Measurements from ENCODE around the gene RALGAPB.
"Not testable (repeated sequence)": the region's sequence is repeated elsewhere in the genome, so short reads cannot be mapped to it uniquely, and the experiment has no call there.

Gene RALGAPB

GRCh38 chr20:38499366-38499765, 26.7 kb downstream of the RALGAPB start:
- no peak for DNase-seq

GRCh38 chr20:38501858-38502436, 29.3 kb downstream of the RALGAPB start:
- no peak for DNase-seq

DNA sequence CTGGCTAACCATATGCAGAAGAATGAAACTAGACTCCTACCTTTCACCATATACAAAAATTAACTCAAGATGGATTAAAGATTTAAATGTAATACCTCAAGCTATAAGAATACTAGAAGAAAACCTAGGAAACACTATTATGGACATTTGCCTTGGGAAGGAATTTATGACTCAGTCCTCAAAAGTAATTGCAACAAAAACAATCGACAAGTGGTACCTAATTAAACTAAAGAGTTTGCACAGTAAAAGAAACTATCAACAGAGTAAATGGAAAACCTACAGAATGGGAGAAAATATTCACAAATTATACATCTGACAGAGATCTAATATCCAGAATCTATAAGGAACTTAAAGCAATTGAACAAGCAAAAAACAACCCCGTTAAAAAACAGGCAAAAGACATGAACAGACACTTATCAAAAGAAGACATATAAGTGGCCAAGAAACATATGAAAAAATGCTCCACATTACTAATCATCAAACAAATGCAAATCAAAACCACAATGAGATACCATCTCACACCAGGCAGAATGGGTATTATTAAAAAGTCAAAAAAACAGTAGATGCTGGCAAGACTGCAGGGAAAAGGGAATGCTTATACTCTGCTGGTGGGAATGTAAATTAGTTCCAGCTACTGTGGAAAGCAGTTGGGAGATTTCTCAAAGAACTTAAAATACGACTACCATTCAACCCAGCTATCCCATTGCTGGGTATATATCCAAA, 31.9 kb downstream of the RALGAPB start:
- no peak for DNase-seq

DNA sequence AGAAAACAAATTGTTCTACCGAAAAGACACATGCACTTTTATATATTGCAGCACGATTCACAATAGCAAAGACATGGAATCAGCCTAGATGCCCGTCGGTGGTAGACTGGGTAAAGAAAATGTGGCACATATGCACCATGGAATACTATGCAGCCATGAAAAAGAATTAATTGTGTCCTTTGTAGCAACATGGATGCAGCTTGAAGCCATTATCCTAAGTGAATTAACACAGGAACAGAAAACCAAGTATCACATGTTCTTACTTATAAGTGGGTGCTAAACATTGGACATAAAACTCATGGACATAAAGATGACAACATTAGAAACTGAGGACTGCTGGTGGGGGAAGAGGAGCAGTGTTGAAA, 32.4 kb downstream of the RALGAPB start:
- no peak for DNase-seq

DNA sequence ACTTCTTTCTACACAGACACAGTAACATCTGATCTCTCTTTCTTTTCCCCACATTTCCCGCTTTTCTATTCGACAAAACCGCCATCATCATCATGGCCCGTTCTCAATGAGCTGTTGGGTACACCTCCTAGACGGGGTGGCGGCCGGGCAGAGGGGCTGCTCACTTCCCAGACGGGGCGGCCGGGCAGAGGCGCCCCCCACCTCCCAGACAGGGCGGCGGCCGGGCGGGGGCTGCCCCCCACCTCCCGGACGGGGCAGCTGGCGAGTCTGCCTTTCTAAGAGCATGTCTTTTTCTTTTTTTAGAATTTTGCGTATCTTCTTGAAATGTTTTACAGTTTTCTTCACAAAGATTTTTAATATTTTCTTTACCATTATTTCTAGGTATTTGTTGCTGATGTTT, 39.1 kb downstream of the RALGAPB start:
- DNase-seq, result not testable (repeated sequence)

DNA sequence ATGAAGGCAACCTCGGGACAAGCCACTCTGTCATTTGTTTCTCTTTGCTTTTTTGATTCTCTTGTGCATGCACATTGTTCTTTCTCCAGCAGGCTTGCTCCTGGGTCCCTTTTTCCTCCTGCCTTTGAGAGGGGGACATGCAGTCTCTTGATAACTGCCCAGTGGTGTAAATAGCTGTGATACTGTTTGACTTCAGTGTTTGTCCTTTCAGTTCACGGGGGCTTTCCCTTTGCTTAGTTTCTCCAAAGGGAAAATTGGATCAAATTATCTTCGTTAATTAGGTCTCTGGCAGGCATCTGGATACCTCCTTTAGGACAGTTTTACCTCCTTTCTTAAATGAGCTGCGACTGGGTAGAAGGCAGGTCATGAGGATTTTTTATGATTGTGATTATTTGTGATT, 41.5 kb downstream of the RALGAPB start:
- no peak for DNase-seq

DNA sequence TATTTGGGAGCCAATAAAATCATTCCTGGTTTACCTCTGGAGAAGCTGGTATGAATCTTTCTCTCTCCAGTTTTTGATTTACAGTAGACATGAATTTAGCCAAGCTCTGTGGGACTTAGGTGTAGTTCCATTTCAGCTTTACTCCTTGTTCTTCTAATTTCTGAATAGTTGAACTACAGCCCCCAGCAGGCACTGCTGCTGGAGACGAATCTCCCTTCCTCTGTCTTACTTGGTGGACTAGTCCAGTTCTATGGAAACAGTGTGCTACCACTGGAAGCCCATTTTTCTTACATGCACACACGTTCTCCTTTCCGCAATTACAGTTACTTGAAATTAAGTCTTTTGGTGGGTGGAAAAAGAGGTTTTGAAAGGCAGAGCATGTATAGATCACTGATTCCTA, 42.3 kb downstream of the RALGAPB start:
- DNase-seq, result no peak

- no peak for DNase-seq
Measured at GRCh38 chr20:38515631-38516030, 43.0 kb downstream of the RALGAPB start.

DNA sequence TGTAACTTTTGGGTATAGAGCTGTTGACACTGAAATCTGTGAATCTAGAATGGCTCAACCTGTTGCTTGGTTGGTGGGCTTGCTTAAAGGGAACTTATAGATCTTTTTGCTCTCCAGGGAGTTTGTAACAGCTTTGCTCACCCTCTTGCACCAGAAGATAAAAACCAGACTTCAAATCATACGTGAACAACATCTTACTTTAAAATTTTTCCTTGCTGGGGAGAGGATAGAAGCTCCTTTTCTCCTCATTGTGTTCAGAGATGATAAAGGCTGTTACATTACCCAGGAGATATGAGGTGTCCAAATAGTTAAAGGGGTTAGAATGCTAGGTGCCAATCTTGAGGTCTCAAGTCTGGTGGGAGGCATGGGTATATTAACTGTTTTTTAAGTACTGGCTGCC, 46.8 kb downstream of the RALGAPB start:
- DNase-seq, result no peak

DNA sequence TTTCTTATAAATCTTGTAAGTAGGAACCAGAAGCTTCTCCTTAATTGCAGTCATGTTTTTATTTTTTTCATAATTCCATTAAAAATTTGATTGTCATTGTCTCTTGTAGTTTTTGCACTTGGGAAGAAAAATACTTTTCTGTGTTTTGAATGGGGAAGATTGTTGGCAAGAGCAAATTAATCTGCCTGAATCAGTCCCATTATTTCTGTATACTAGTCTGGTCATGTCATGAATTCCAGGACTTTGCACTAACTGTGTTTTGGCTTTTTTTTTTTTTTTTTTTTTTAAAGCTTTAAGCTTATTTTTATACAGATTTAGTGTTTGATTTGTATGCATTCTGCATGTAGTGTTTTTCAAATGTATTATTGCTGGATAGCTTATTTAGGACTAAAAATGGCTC, 47.6 kb downstream of the RALGAPB start:
- DNase-seq, result no peak

DNA sequence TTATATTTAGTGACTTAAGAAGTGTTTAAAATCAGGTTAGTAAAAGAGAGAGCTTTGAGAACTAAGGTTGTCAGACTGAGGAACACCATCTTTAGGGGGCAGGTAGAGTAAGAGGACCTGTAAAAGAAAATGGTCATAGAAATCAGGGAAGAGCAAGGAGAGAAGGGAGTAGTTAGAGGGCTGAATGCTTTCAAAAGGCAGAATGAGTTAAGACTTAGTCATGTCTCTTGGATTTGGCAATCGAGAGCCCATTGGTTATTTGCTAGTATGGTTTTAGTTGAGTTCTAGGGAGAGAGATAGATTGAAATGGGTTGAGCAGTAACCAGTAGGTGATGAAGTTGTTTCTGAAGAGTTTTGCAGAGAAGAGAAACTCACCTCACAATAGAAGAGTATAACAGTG, 51.1 kb downstream of the RALGAPB start:
- no peak for DNase-seq

DNA sequence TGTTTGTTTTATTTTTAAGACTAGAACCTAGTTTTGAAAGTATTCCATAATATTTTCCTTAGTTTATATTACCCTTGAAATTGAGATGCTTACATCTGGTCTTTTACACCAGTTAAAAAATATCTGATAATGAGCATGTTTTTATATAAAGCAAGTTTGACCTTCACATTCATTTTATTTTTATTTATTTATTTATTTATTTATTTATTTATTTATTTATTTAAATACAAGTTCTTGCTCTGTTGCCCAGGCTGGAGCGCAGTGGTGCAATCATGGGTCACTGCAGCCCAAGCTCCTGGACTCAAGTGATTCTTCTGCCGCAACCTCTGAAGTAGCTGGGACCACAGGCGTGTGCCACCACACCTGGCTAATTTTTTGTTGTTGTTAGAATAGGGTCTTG, 55.5 kb downstream of the RALGAPB start:
- DNase-seq, result no peak

GRCh38 chr20:38531021-38531420, 58.4 kb downstream of the RALGAPB start:
- no peak for DNase-seq

- no peak for DNase-seq
Measured at GRCh38 chr20:38534756-38535155, 62.1 kb downstream of the RALGAPB start.

GRCh38 chr20:38536310-38536709, 63.7 kb downstream of the RALGAPB start:
- no peak for DNase-seq

DNA sequence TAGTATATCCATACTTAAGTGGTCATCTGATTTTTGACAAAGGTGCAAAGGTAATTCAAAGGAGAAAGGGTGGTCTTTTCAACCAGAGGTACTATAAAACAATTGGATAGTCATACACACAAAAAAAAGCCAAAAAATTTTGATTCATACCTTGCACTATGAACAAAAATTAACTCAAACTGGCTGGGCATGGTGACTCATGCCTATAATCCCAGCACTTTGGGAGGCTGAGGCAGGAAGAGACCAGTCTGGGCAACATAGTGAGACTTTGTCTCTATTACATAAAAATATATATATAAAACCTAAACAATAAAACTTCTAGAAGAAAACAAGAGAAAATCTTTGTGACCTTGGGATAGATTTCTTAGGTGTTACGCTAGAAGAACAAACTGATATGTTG, 64.5 kb downstream of the RALGAPB start:
- DNase-seq, result no peak

- no peak for DNase-seq
Measured at GRCh38 chr20:38538789-38539188, 66.1 kb downstream of the RALGAPB start.

DNA sequence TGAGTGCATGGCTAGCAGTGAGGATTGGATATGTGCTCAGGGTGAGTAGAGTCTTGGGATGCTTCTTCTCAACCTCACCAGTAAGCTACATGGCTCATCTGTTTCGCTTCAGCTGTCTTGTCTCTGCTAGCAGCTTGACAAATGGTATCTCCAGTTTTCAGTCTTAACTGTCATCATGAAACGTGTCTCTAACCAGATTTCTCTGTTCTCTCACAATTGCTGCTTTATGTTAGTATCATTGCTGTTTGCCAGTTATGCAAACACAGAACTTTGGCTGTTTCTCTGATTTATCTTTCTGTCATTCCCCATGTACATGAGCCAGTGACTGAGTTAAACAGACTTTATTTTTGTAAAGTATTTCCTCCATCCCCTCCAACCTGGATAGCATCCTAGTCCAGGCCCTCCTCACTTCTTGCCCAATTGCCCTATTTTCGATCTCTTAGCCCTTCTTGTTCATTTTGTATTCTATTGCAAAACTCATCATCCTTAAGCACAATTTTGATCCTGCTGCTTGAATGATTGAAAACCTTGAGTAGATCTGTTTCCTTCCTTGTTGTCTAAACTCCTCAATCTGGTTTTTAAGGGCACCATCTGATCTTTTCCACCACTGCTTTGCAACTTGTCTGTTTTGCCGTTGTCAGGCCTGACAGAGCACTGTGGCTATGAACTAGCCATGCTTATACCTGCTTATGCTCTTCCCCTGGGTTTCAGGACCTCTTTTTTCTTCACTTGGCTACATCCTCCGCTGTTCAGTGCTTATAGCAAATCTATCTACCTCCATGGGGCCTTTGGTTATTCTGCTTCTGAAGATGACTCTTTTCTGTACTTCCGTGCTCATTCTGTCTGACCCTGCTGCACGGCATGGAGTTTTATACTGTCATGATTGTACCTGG, 70.6 kb downstream of the RALGAPB start:
- DNase-seq, result no peak

GRCh38 chr20:38545771-38546170, 73.1 kb downstream of the RALGAPB start:
- DNase-seq, result no peak

DNA sequence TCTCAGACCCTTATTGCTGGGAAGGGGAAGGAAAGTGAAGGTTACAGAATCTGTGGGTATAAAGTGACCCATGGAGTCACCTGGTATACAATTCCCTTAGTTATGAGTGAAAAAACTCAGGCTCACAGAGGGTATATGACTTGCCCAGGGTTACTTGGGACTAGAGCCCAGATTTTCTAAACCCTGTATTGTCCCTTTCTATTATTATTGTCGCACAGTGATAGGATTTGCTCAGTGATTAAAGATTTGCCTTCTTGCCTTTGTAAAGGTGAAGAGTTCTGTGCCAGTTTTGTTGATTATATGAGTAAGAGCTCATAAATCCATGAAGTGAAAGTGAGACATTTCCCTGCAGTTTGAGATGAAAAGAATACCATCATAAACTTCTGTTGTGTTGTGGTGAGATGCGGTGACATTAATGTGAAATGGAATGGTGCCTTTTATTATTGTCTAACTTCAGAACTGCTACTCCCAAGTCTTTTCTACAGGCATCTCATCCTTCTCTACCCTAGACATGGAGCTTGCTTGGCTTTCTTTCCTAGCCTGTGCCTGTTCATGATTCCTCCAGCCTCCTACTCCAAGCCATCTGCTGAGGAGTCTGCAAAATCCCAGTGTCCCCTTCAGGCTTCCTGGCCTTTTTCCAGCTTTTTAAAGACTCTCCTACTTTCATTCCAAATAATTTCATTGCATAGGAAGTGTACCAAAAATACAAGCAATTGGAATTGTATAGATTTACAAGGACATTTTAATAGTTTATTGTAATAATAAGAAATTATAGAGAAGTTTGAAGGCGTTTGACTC, 74.8 kb downstream of the RALGAPB start:
- DNase-seq, result no peak

DNA sequence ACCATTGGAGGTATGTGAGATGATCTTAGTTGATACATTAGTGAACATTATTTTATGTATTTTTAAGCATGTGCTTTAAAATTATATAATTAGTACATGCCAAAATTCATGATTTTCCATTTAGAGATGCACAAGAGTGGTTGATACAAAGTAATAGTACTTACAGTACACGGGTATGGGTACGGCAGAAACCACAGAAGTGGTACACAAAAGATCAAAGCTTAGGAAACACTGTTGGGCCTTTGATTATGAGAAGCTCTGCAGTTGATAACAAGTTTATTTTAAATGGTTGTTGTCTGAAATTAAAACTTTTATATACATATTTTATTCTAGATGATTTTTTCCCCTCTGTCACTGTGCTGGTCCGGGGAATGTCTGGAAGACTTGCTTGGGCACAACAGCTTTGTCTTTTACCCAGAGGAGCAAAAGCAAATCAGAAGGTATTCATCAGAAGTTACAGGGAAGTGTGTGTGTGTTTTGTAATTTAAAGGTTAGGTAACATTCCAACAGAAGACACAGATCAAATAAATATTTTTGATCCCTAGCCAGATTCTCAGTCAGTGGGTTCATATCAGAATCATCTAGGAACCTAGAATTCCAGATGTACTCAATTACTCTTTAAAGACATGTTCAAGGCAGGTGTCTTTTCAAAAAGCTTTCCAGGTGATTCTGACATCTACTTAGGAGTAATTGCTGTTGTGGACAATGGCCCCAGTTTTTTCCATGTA, 75.9 kb downstream of the RALGAPB start:
- no peak for DNase-seq

DNA sequence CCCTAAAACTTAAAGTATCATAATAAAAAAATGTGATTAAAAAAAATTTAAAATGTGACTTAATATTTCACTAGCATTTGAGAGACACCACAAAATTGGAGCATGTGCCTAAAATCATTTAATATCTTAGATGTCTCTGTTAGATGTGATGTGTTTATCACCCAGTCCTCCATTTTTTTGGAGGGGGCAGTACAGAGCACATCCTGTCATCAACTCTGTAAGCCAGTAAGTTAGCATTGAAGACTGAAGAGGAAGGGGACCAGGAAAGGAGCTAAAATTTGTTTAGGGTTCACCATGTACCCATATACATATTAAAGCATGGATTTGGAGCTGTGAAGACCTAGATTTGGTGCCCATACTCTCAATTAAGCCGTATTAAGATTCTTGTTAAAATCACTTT, 77.6 kb downstream of the RALGAPB start:
- no peak for DNase-seq

Data from NCI-H345 (cell line).